Measurements from ENCODE around the gene KCNJ5.

KCNJ5 gene

DNA sequence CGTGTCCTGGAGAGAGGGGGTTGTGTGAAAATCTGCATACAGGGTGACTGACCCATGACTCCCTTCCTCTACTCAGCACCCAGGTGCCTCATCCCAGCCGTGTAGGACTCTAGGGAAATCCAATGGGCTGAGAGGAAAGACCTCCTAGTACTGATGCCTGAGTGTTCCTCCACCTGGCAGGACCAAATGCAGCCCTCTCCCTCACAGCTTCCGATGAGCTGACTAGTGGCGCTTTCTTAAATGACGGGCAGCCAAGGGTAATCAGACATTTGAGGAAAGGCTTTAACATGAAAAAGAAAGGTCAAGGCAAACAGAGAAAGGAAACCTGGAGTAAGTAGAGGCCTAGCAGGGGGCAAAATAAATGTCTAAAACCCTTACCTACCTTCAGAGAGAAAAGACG lies 19.1 kb upstream of the KCNJ5 start:
- no peak for DNase-seq

DNA sequence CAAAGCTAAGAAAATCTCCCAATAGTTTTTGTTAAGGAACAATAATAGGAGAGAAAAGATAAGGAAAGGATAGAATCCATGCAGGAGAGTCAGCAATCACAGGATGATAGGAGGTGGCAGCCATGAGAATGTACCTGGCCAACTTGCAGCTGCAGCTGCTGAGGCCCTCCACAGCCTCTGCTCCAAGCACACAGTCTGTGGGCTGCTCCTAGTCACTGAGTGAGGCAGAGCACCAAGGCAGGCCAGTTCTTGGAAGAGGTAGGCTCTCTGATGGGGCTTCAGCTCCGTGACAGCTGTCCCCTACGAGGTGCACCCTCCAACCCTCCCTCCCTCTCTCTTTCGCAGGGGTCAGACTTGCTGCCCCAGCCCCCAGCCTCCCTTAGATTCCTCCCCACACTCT lies 18.6 kb upstream of the KCNJ5 start:
- no peak for DNase-seq

DNA sequence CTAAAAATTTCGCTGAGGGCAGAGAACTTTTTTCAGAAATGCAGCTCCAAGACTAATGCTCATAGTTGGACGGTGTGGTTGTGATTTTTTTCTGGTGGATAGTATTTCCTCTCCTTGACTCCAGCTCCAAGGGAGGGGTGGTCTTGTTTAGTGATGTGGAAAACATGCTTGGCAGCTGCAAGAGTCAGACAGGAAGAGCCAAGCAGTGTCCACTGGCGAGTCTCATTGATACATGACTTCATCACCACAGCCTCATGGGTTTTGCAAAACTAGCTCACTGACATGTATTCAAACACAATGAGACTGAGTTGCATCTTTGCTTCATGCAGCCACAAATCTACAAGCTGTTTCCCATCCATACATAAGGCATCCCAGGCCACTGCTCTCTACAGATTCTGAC lies 16.7 kb upstream of the KCNJ5 start:
- DNase-seq = no peak

DNA sequence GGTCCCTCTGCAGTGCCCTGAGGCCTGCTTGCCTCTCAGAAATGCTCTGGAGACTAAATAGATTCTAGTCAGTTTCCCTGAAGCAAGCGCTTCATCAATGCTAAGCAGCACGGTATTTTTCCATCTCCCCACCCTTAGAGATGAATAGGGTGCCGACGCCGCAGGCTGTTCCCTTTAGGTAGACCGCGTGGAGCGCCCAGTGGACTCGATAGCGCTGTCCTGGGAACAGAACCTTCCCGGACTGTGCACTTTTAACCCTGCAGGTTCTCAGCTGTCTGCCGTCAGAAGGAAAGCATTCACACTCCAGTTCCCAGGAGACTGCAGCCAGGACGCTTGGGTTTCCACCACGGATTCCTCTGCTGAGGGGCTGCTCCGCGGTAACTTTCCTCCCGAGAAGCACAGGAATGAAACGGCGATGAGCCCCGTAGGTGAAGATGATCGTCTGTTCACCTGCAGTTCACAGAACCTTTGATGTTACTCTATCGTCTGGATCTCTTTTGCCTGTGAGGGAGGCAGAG lies 15.0 kb upstream of the KCNJ5 start:
- no peak for DNase-seq

DNA sequence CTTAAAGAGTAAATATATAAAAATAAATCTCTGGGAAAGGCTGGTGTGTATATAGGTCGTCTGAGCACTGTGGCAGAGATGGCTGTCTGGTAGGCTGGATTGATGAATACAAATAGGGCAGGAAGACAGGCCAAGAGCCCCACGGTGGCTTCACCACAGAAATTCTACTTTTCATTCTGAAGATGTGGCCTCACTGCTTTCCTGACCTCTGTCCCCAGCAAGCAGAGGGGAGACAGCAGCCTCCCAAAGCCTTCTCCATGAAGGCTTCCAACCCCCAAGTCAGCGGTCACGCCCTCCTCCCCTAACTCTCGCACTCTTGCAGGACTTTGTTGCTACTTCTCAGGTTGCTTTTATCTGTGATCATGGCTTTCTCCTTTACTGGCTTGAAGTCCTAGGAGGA lies 13.4 kb upstream of the KCNJ5 start:
- no peak for DNase-seq

DNA sequence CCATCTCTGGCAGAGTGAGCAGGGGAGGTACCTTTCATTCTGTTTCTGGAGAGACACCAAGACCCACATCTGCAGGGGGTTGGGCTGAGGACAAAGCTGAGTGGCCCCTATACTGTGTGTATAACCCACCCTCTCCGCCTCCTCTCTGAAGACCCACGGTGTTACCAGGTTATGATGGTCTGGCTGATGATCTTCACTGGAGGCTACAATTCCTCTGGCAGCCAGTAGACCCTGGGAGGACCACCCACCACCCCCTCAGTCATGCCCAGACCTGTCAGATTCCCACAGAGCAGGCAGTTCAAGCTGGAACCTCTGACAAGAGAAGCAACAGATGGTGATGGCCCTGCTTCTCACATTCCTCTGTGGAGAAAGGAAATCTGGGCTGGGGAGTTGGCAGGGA lies 12.7 kb upstream of the KCNJ5 start:
- no peak for DNase-seq

DNA sequence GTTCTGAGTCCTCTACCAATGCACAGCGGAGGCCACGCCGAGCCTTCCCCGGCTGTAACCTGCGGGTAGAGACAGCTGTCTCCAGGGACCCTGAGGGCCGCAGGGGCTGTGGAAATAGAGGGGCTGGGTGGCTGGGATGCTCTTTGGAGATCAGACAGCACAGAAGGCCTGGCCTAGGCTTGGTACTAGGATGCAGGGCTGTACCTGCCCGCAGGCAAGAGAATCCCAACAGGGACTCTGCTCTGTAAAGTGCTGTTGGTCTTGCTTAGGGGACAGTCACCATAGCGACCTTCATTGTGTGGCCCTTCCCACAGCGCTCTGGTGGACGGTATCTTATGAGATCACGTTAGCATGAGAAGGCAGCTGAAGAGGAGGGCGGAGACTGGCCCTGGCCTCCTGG lies 11.3 kb upstream of the KCNJ5 start:
- DNase-seq = no peak

DNA sequence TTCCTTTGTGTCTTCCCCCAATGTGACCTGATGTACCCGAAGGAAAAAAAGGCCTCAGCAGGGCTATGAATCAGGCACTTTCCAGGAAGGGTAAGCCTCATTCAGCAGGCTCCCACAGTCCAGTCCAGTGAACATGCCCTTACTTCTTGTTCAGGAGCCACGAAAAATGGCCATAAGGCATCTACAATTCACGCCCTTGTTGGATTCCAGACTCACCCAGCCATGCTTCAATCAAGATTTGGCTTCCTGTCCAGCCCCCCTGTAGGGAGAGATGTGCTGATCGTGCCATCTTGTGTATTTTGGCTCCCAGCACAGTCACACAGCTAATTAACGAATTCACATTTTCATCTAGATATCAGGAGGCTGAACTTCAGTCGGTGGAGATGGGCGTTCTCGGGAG lies 9.9 kb upstream of the KCNJ5 start:
- no peak for DNase-seq

DNA sequence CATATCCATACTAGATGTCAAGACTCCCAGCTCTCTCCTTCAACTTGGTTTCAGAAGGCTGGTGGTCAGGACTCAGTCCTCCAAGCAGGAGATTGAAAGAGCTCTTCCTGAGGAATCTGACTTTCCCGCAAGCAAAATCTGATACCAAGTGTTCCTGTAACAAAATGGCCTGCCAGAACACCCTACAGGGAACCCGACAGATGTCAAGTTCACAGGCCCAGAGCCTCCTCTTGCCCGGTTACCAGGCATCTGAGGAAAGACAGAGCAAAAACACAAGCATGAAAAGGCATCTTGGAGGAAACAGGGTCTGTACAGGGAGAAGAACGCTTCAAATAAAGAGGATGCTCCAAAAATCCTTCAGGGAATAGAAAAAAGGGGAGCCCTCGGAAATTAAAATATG lies 8.7 kb upstream of the KCNJ5 start:
- no peak for DNase-seq

DNA sequence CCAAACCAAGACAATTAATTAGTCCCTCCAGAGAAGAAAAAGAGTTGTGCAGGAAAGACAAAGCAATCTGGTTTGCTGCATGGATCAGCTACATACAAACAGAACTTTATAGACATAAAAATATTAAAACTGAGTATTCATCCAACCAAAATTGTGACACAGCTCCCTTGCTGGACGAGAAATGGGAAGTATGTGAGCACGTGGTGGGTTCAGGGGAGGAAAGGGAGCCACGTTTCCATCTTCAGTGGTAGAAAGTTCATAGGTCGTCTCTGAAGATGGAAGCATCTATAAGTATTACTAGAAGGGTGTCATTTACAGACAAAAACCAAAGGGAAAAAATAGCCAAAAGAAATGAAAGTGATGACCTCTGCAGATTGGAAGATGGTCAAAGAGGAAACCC lies 7.1 kb upstream of the KCNJ5 start:
- no peak for DNase-seq

DNA sequence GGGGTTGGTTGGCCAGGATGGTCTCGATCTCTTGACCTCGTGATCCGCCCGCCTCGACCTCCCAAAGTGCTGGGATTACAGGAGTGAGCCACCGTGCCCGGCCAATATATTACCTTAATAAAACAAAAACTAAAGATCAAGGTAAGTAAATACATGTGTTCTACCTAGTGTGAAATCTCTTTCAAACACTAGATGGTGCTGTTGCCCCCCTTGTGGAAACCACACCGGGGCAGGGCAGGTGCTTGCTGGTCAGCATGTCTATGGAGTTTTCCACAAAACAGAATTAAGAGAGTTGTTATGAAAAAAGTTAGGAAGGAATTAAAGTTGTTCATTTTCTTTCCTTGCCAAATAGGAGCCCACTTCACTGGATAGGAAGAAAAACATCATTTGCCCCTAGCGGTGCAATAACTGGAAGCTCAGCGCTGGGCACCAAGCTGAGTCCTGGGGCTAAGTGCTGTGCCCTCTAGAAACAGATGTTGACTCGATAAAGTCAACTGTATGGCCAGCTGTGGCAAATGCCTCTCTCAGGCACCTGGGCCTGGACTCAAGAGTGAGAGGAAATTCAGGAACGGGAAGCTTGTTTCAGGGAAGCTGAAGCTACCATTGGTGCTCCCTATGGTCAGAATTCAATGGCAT lies 6.3 kb upstream of the KCNJ5 start:
- peak; percentile 39 for DNase-seq

DNA sequence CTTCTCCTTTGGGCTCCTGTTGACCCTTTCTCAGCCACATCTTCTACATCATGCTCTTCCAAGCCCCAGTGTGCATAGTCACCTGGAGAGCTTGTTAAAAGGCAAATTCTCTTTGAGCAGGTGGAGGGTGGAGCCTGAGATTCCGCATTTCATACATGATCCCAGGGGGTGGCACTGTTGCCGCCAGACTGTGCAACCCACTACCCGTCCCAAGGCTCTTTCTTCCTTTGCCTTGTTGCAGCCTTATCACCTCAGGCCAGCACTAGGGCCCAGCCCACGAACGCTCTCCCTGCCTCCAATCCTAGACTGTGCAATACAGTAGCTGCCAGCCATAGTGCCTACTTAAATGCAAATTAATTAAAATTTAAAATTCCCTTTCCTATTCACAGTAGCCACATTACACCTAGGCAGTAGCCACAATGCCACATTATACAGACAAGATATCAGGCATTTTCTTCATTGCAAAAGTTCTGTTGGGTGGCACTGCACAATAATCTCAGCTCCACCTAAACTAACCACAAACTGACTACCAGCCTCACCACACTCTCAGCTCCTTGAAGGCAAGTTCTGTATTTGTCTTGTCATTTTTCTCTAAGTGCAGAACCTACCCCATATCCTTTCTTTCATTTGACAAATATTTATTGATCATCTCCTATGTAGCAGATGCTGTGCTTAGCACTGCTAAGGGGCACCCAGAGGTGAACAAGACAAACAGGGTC lies 4.6 kb upstream of the KCNJ5 start:
- DNase-seq = no peak

DNA sequence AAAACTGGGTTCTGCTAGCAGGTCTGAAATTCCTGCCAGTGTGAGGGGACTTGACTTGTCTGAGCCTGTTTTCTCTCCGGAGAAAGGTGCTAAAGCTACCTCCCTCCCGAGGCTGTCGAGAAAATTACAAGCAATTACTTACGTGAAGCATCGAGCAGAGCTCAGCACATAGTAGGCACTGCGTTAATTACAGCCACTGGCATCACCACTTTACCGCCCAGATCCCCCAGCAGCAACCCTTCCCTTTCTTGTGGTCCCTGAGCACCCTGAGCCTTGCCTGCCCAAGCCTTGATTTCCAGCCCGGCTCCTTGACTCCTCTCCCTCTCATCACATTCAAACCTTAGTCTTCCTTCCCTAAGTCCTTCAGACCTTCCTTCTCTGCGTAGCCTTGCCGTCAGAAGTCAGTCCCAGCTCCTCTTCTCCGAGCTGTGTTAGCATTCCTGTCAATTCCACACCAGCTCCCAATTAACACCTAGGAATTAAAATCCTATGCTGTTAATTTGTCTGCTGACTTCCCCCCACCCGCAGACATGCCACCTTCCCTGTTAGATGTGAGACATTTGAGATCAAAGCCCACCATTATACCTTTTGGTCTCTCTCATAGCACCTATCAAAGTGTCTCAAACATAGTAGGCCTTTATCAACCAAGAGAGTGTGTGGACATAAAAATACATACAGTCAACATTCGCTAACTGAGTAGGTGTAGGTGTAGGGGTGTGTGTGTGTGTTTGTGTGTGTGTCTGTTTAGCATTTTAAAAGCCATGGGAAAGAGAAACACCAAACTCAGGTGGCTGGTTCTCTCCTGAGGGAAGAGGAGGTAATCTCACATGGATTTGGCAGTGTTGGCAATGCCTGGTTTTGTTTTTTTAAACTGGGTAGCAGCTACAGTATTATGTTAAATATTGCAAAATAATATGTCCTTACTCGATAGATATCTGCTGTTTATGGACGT lies 2.8 kb upstream of the KCNJ5 start:
- no peak for DNase-seq

DNA sequence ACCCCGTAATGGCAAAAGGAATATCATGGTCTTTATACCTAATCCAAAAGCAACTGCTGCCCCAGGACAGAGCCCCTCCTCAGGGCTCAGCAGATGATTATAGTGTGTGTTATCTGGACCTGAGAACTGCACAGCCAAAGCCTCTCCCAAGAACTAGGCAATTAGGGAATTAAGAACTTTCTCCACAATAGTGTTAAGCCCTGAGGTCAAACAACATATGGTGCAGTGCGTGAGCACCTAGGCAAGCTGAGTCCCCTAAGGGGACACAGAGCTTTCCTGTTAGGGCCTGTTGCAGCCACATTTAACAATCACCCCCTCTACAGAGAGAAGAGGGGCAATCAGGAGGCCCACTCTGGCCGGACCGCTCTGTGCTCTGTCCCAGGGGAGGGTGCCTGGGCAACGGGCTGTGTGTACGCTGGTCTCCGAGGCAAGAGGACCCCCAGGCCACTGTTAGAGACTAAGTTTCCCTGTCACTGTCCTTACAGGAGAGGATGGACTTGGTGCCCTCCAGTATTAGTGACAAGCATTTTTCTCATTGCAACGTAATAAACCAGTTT lies 1.4 kb upstream of the KCNJ5 start:
- DNase-seq = no peak

DNA sequence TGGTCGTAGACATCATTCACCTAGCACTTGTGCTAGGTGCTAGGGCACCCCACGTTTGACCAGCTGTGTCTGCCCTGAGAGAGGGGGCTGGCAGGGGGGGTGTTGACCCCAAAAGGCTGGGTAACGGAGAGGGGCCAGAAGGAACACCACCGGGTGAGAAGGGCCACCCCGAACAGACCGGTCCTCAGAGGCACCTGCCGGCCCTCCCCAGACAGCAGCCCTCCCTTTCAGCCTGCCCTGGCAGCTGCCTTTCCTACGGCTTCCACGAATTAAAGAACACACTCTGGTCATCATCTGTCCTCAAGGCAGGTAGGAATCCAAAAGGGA lies 977 bp upstream of the KCNJ5 start:
- no peak for DNase-seq

DNA sequence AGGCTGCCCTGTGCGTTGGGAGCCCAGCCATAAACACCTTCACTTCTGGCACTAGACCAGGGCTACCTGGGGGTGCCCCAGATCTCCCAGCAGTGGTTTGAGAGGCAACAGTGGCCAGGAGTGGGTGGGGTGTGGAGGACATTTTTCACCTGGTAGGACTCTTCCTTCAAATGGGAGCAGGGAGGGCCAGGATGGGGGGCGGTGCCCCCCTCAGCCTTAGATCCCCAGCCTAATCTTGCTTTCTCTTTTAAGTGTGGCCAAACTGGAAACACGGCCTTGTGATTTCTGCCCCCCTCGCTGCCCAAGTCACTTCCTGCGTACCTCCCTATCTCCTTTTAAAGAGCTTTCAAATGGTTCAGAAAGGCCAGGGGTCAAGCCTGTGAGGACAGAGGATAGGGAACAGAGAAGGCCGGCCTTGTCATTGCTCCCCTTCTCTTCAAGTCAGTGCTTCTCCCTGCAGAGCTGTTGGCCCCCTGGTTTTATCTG lies 800 bp downstream of the KCNJ5 start:
- no peak for DNase-seq

DNA sequence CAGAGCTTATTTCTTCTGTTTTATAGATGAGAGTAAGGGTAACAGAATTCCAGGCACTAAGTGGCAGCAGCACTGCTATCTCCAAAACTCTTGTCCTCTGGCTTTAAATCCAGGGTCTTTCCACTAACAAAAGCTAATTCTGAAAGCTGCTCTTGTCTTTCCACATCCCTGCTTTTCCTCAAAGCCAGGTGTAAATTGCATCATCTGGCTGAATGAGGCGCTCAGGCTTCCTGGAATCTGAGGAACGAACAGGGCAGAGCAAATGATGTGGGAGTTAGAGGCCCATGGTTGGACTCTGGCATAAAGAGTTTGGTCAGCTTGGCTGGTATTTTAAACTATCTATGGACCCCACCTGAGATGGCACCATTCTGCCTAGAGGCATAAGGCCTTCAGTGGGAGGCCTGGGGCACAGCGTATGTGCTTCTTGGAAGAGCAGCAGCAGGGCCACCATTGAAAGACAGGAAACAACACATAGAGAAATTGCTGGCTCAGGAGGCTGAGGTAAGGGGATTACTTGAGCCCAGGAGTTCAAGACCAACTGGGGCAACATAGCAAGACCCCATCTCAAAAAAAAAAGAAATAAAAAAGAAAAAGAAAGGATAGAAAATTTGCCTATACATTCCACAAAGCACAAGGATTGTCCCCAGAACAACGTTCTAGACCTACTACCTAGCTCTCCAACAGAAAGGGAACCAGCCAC lies 1.9 kb downstream of the KCNJ5 start:
- DNase-seq = no peak

DNA sequence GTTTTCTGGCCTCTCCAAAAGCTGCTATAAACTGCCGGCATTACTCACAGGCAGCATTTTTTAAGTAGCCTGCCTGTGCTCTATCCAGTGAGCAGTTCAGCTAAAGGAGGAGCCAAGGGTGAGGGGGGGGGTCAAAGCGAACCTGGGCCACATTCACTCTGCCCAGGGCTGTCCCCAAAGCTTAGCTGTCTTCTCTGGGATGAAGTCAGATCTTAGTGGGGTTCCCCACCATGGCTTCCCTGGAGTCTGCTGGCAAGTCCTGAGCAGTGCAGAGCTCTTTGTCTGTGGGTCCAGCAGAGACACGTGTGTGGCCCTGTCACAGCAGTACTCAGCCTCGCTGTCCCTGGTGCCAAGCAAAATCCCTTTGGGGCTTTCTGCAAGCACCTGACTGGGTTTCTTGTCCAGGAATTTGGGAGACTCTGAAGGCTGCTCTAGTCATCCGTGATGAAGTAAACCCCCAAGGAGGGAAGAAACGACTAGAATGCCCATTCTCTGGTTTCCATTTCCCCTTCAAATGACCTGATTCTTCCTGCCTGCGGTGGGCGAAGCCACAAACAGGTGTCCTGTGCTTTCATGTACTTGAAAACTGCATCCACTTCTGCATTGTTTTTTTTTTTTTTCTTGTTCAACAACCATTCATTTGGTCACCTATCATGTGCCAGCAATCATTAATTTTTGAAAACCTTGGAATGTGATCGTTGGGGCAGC lies 2.6 kb downstream of the KCNJ5 start:
- no peak for DNase-seq

DNA sequence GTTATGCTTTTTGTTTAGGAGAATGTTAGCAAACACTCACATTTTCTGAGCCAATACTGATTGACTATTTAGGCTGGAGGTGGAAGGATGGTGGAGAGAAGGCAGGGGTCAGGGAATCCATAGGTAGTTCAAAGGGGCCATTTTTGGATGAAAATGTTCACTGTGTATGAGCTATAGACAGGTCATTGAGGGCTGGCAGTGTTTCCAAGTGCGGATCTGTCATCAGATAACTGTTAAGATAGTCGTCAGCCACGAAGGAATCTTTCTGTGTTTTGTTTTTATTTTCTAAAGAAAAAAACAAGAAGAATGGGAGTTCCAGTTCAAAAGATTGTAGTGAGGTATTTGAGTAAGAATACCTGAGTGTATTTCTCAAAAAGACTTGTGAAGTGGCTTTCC lies 3.1 kb downstream of the KCNJ5 start:
- no peak for DNase-seq

DNA sequence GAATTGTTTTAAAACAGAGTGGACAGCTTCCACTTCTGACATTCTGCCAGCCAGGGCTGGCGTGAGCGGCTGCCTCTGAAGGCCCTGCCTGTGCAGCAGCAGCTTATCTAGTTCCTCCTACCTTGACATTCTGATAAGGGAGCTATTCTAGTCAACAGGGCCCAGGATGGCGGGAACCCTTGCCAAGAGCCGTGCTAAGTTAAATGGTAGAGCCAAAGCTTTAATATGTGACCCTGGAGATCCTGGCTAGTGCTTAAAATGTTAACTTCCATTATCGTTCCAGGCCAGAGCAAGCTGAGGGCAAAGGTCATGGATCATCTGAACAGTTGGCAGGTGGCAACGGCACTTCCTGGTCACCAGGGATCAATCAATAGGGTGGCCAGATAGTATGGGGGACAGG lies 3.5 kb downstream of the KCNJ5 start:
- DNase-seq = no peak

DNA sequence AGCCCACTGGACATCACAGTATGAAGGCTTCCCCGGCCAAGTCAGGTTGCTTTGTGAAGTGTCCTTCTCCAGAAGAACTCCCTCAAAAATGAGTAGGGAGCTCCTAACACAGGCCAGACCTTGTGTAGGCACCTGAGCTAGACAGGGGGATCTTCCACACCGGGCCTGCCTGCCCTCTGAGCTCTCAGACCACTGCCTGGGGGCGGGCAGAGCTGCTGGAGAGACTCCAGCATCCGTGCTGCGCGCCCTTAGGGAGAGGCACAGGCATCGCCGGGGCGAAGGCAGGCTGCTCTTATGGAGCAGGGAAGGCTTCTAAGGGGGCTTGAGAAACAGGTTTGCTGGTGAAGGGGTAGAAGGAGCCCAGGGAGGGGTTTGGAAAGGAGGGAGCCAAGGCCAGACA lies 4.4 kb downstream of the KCNJ5 start:
- DNase-seq = no peak

DNA sequence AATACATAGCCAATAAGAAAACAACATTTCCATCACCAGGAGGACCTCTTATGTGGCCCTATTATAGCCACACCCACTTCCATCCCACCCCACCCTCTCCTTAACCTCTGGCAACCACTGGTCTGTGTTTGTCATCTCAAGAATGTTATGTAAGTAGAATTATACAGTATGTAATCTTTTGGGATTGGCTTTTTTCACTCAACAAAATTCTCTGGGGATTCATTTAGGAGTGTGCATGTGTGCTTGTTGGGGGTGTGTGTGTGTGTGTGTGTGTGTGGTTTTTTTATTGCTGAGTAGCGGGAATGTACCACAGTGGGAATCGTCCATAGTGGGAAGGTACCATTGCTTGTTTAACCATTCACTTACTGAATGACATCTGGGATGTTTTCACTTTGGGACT lies 5.2 kb downstream of the KCNJ5 start:
- no peak for DNase-seq
